H9 (cell line): Measurements from ENCODE around the gene DENR. TPM values are rescaled to one million over a fixed set of nuclear protein-coding genes. Genes with fewer than 3 reads are reported as not detected.
"Not testable (repeated sequence)": the region's sequence is repeated elsewhere in the genome, so short reads cannot be mapped to it uniquely, and the experiment has no call there.

Source experiments
- DNase-seq: peaks from one replicate; pipeline ENCODE4 v3.0.0-alpha.2; 2017
- H2AFZ ChIP-seq: one replicate; pipeline ENCODE4 v1.6.1; 2013; ENCODE audit warnings: mild to moderate bottlenecking, low read length, control low read depth, moderate library complexity
- H2AK5ac ChIP-seq: 2 replicates; pipeline ENCODE4 v1.6.1; 2013; ENCODE audit warnings: low read length, control low read depth, mixed read lengths; ENCODE audit not compliant: insufficient read length
- H2BK120ac ChIP-seq: one replicate; pipeline ENCODE4 v1.6.1; 2013; ENCODE audit warnings: low read depth, mild to moderate bottlenecking, low read length, control low read depth, inconsistent platforms; ENCODE audit not compliant: poor library complexity, severe bottlenecking
- H2BK12ac ChIP-seq: 2 replicates; pipeline ENCODE4 v1.6.1; 2013; ENCODE audit warnings: low read length, control low read depth, mixed read lengths, low read depth; ENCODE audit not compliant: insufficient read length
- H2BK15ac ChIP-seq: 2 replicates; pipeline ENCODE4 v1.6.1; 2013; ENCODE audit warnings: low read depth, low read length, control low read depth
- H2BK20ac ChIP-seq: one replicate; pipeline ENCODE4 v1.6.1; 2013; ENCODE audit warnings: low read depth, mild to moderate bottlenecking, low read length, control low read depth, inconsistent platforms; ENCODE audit not compliant: poor library complexity, severe bottlenecking
- H2BK5ac ChIP-seq: 2 replicates; pipeline ENCODE4 v1.6.1; 2013; ENCODE audit warnings: low read length, control low read depth, mixed read lengths; ENCODE audit not compliant: insufficient read length
- H3K14ac ChIP-seq: 2 replicates; pipeline ENCODE4 v1.6.1; 2013; ENCODE audit warnings: low read length, control low read depth; ENCODE audit not compliant: insufficient read depth
- H3K18ac ChIP-seq: 2 replicates; pipeline ENCODE4 v1.6.1; 2013; ENCODE audit warnings: low read depth, mild to moderate bottlenecking, mixed read lengths, low read length, control low read depth; ENCODE audit not compliant: insufficient read length
- H3K23ac ChIP-seq: 2 replicates; pipeline ENCODE4 v1.6.1; 2013; ENCODE audit warnings: low read length, control low read depth, mixed read lengths, low read depth; ENCODE audit not compliant: insufficient read length
- H3K23me2 ChIP-seq: 2 replicates; pipeline ENCODE4 v1.6.1; 2013; ENCODE audit warnings: low read depth, mild to moderate bottlenecking, mixed read lengths, low read length, control low read depth; ENCODE audit not compliant: insufficient read length, poor library complexity, severe bottlenecking
- H3K27ac ChIP-seq: 2 replicates; pipeline ENCODE4 v1.5.1; 2013; ENCODE audit warnings: low read length, control low read depth, mixed read lengths, low read depth; ENCODE audit not compliant: insufficient read length
- H3K27me3 ChIP-seq: 2 replicates; pipeline ENCODE4 v1.6.1; 2013; ENCODE audit warnings: low read length, control low read depth, inconsistent platforms; ENCODE audit not compliant: insufficient read depth
- H3K4ac ChIP-seq: 2 replicates; pipeline ENCODE4 v1.6.1; 2013; ENCODE audit warnings: low read depth, mild to moderate bottlenecking, control low read depth, inconsistent platforms, low read length, moderate library complexity
- H3K4me1 ChIP-seq: 2 replicates; pipeline ENCODE4 v1.6.1; 2013; ENCODE audit warnings: low read length, control low read depth, inconsistent platforms; ENCODE audit not compliant: insufficient read depth
- H3K4me2 ChIP-seq: 2 replicates; pipeline ENCODE4 v1.6.1; 2013; ENCODE audit warnings: low read length, control low read depth, mixed read lengths; ENCODE audit not compliant: insufficient read length, insufficient read depth
- H3K56ac ChIP-seq: 2 replicates; pipeline ENCODE4 v1.6.1; 2013; ENCODE audit warnings: low read depth, mild to moderate bottlenecking, mixed read lengths, low read length, control low read depth; ENCODE audit not compliant: insufficient read length
- H3K79me1 ChIP-seq: 2 replicates; pipeline ENCODE4 v1.6.1; 2013; ENCODE audit warnings: low read depth, mild to moderate bottlenecking, moderate library complexity, low read length, control low read depth, inconsistent platforms; ENCODE audit not compliant: insufficient read depth, poor library complexity, severe bottlenecking
- H3K79me2 ChIP-seq: 2 replicates; pipeline ENCODE4 v1.6.1; 2013; ENCODE audit warnings: low read length, control low read depth, inconsistent platforms; ENCODE audit not compliant: insufficient read depth
- H3K9ac ChIP-seq: 2 replicates; pipeline ENCODE4 v1.6.1; 2013; ENCODE audit warnings: low read length, control low read depth, mixed read lengths; ENCODE audit not compliant: insufficient read length; ENCODE audit errors: extremely low read depth
- H3K9me3 ChIP-seq: one replicate; pipeline ENCODE4 v1.6.1; 2013; ENCODE audit warnings: low read depth, low read length, inconsistent platforms; ENCODE audit not compliant: control insufficient read depth
- H3T11ph ChIP-seq: one replicate; pipeline ENCODE4 v1.6.1; 2013; ENCODE audit warnings: mild to moderate bottlenecking, low read length, control low read depth, inconsistent platforms
- H4K20me1 ChIP-seq: one replicate; pipeline ENCODE4 v1.6.1; 2013; ENCODE audit not compliant: control insufficient read depth, insufficient read length, insufficient read depth
- H4K5ac ChIP-seq: 2 replicates; pipeline ENCODE4 v1.6.1; 2013; ENCODE audit warnings: low read depth, mild to moderate bottlenecking, mixed read lengths, low read length, control low read depth; ENCODE audit not compliant: insufficient read length
- H4K8ac ChIP-seq: replicated peaks from 2 replicates; pipeline ENCODE4 v1.6.1; 2013; ENCODE audit warnings: low read length, control low read depth, mixed read lengths, low read depth; ENCODE audit not compliant: insufficient read length
- H4K91ac ChIP-seq: 2 replicates; pipeline ENCODE4 v1.6.1; 2013; ENCODE audit warnings: low read depth, mild to moderate bottlenecking, moderate library complexity, mixed read lengths, low read length, control low read depth; ENCODE audit not compliant: insufficient read length
- H3K27ac Mint-ChIP-seq, 3 experiments: 2 replicates in 2 of 3; 3 replicates in 1 of 3; pipeline ENCODE4 v1.8.0; 2020 to 2021; ENCODE audit warnings: mixed read lengths in 3 of 3, mild to moderate bottlenecking in 1 of 3, moderate library complexity in 1 of 3
- H3K27me3 Mint-ChIP-seq: 2 replicates; pipeline ENCODE4 v1.8.0; 2021; ENCODE audit warnings: low read depth, mild to moderate bottlenecking, moderate library complexity, mixed read lengths
- H3K36me3 Mint-ChIP-seq, 3 experiments: 2 replicates in 2 of 3; 3 replicates in 1 of 3; pipeline ENCODE4 v1.8.0; 2020 to 2021; ENCODE audit warnings: low read depth in 3 of 3, mixed read lengths in 3 of 3; ENCODE audit not compliant: insufficient read depth in 1 of 3
- H3K4me1 Mint-ChIP-seq, 2 experiments: 2 replicates each; pipeline ENCODE4 v1.8.0; 2020; ENCODE audit warnings: mixed read lengths in 2 of 2
- H3K4me3 Mint-ChIP-seq, 2 experiments: 2 replicates in 1 of 2; 3 replicates in 1 of 2; pipeline ENCODE4 v1.8.0; 2020 to 2021; ENCODE audit warnings: mild to moderate bottlenecking in 2 of 2, mixed read lengths in 2 of 2, moderate library complexity in 1 of 2
- H3K9me3 Mint-ChIP-seq, 2 experiments: 2 replicates in 1 of 2; 3 replicates in 1 of 2; pipeline ENCODE4 v1.8.0; 2020; ENCODE audit warnings: mild to moderate bottlenecking in 2 of 2, mixed read lengths in 2 of 2, moderate library complexity in 1 of 2
- WGBS: extraction: QIAGEN DNeasy Blood & Tissue Kit; methylation state at CpG from one replicate; pipeline ENCODE4 v1.1.7; 2013; ENCODE audit warnings: missing lambda C conversion rate, low lambda C conversion rate, mixed read lengths; ENCODE audit not compliant: insufficient read length; ENCODE audit errors: extremely low coverage; 5-methylcytosine and 5-hydroxymethylcytosine counted together
- total RNA-seq: library from RNA; stranded (reverse); gene quantifications from 2 replicates; pipeline ENCODE4 v1.2.1, GENCODE V29; 2021

Gene DENR
- total RNA-seq, 1 experiment from 2014 or later, result 104 TPM

GRCh38 chr12:122703841-122704240 lies 48.8 kb upstream of the DENR start:
- not testable (repeated sequence) for H3K4me1 Mint-ChIP-seq, H3K27ac ChIP-seq, H4K20me1 ChIP-seq, H4K5ac ChIP-seq, H3K27me3 ChIP-seq, H2AK5ac ChIP-seq, H3K27ac Mint-ChIP-seq, H2BK20ac ChIP-seq, H3K79me1 ChIP-seq, H3T11ph ChIP-seq, H2AFZ ChIP-seq, H3K36me3 Mint-ChIP-seq, H3K9me3 ChIP-seq, H3K4me2 ChIP-seq, H3K9ac ChIP-seq, DNase-seq, H3K4ac ChIP-seq, H3K56ac ChIP-seq, H2BK12ac ChIP-seq, H4K8ac ChIP-seq, H3K9me3 Mint-ChIP-seq, H3K4me3 Mint-ChIP-seq, H3K27me3 Mint-ChIP-seq, H3K18ac ChIP-seq, H3K4me1 ChIP-seq, H3K14ac ChIP-seq, H2BK120ac ChIP-seq, H2BK15ac ChIP-seq, H4K91ac ChIP-seq, H2BK5ac ChIP-seq, H3K23ac ChIP-seq, H3K79me2 ChIP-seq, H3K23me2 ChIP-seq
- no CpG with 5 or more reads among the region's 3 CpGs for WGBS

GRCh38 chr12:122709287-122709686 lies 43.3 kb upstream of the DENR start:
- not testable (repeated sequence) for H3K4me1 ChIP-seq, DNase-seq, H3K27ac ChIP-seq, H2BK12ac ChIP-seq, H2BK20ac ChIP-seq, H3K18ac ChIP-seq, H2BK120ac ChIP-seq, H3K9me3 Mint-ChIP-seq, H3K27me3 ChIP-seq, H3K4me3 Mint-ChIP-seq, H3K9ac ChIP-seq, H4K20me1 ChIP-seq, H3K14ac ChIP-seq, H2BK15ac ChIP-seq, H3K36me3 Mint-ChIP-seq, H2BK5ac ChIP-seq, H3K4ac ChIP-seq, H3K4me2 ChIP-seq, H4K8ac ChIP-seq, H3T11ph ChIP-seq, H3K27ac Mint-ChIP-seq, H3K79me1 ChIP-seq, H2AFZ ChIP-seq, H3K79me2 ChIP-seq, H3K9me3 ChIP-seq, H3K4me1 Mint-ChIP-seq, H2AK5ac ChIP-seq, H3K27me3 Mint-ChIP-seq, H3K23me2 ChIP-seq, H3K56ac ChIP-seq, H3K23ac ChIP-seq, H4K91ac ChIP-seq, H4K5ac ChIP-seq
- WGBS, result no CpG with 5 or more reads among the region's 3 CpGs
